ENCODE measurements around the gene PRKCD. TPM values are rescaled to one million over a fixed set of nuclear protein-coding genes. Genes with fewer than 3 reads are reported as not detected.
A peak's percentile ranks its signal among the peaks of the same experiment; 100 is the strongest.

The PRKCD gene
- total and polyA plus RNA-seq, 2 donors: 5.2 to 23.8 TPM

DNA sequence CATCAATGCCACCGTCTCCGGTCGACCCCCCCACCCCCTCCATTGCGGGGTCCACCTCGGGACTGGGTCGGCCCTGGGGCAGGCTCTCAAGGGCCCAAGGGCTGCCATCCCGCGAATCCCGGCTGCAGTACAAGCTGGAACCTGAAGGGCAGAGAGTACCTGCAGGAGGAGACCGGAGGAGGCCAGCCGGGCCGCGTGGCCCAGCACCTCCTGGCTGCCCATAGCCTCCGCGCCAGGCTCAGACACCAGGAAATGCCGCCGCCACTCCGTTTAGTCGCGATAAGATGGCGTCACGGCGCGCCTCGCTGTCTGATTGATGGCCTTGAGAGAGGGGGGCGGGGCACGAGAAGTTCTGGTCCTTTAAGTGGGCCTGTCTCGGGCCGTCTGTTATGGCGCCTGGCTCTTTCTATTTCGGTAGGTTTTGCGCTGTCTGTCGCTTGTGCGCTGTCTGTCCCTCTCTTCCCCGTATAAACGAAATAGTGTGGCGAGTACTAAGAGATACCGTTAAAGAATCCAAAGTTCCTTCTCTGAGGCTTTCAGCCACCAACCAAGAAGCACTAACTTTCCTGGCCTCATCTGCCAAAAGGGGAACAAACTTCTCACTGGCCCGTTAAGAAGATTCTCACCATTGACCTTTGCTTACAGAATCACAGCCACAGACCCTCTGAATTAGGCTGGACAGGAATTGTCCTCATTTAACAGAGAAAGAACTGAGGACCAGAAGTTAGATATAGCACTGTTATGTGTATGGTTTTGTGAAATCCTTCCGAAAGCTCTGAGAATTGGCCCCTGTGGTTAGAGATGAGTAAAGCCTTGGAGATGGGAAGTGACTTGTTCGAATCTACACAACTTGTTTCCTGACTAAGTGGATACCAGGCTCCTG, 30.6 kb upstream of the PRKCD start, which contains the start of gene RFT1:
RFT1 (minus strand) TSS at position 257 of the 883 bp plus-strand sequence; CDS start at position 222, 35 bp downstream.
- H3K27ac ChIP-seq (ENCODE audit: low read depth): peak within 1 kb of the TSS; percentile 83
- H3K4me3 ChIP-seq (ENCODE audit: low read depth, low read length): peak within 1 kb of the TSS; percentile 87
- no peaks in the 10 kb centered on the region for H3K4me1 ChIP-seq (ENCODE audit: insufficient read depth)
- 3% methylated on average over 41 of the region's 41 CpGs for WGBS
- peak; percentile 93 for DNase-seq (ENCODE audit: extremely low spot score)
- no peaks in the 10 kb centered on the region for H3K36me3 ChIP-seq (ENCODE audit: insufficient read depth)

DNA sequence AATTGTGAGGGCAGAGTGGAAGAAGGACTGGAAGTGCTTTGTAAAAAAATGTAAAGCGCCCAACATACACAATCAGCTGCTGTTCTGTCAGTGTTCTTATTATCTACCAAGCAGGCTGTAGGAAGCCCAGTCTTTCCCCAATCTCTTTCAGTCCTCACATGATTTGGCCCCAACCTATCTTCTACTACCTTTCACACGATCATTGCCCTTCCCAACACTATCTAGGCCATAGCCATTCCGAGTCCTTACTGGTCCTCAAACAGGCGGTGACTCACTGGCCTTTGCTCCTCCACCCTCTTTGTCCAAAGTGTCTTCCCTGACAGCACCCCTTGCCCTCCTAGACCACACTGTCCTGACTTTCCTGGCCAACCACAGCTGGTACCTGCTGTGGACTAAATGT, 29.9 kb upstream of the PRKCD start:
- H3K4me3 ChIP-seq (ENCODE audit: low read depth, low read length): peak overlapping the region; percentile 87
- WGBS: 92% methylated on average over 4 of the region's 4 CpGs
- DNase-seq (ENCODE audit: extremely low spot score): no peak

DNA sequence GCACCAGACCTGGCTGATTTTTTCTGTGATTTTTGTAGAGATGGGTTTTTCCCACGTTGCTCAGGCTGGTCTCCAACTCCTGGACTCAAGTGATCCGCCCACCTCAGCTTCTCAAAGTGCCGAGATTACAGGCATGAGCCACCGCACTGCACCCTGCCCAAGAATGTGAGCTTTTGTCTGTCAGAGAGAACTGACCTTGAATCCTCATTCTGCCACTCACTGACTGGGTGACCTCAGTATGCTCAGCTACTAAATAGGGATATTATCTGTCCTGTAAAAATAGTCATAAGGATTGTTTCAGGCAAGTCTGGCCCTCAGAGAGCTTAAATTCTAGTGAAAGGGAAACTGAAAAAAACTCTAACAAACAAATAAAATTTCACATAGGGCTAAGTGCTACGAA, 28.7 kb upstream of the PRKCD start:
- no peak for DNase-seq (ENCODE audit: extremely low spot score)
- Histone ChIP-seq H3K36me3 (ENCODE audit: insufficient read depth) (no peaks in the 10 kb centered on the region), H3K27ac (ENCODE audit: low read depth) (no peak overlapping the region), H3K4me3 (ENCODE audit: low read depth, low read length) (no peak overlapping the region), H3K4me1 (ENCODE audit: insufficient read depth) (no peaks in the 10 kb centered on the region)
- 71% methylated on average over 5 of the region's 5 CpGs for WGBS

More for the DNA sequence above, 29.9 kb upstream of the PRKCD start:
- H3K27ac ChIP-seq (ENCODE audit: low read depth): peak overlapping the region; percentile 0
- H3K36me3 ChIP-seq (ENCODE audit: insufficient read depth): no peaks in the 10 kb centered on the region
- H3K4me1 ChIP-seq (ENCODE audit: insufficient read depth): no peaks in the 10 kb centered on the region

DNA sequence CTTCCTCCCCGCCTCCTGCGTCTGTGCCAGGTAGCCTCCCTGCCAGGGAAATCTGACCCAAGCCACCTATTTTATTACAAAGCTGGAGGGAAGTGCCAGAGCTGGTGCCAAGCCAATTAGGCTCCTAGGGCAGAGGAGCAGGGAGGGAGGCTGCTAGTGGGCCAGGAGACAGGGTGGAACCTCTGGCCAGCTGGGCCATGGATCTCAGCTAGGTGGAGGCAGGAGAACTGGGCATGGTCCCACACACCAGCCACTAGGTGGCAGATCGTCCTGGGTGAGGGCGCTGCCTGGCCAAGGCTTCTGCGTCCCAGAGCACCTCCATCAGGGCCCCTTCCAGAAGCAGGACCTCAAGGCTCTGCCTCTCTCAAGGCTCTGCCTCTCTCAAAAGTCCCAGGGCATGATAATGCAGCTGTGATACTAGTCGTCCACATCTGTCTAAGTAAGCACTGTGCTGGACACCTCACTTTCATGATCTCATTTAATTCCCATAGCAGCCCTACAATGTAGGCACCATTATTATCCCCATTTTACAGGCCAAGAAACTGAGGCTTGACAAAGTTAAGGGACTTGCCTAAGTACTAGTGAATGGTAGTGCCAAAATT, 26.3 kb upstream of the PRKCD start:
- no peak overlapping the region for H3K4me3 ChIP-seq (ENCODE audit: low read depth, low read length)
- no peaks in the 10 kb centered on the region for H3K36me3 ChIP-seq (ENCODE audit: insufficient read depth)
- no peaks in the 10 kb centered on the region for H3K4me1 ChIP-seq (ENCODE audit: insufficient read depth)
- no peak overlapping the region for H3K27ac ChIP-seq (ENCODE audit: low read depth)
- DNase-seq (ENCODE audit: extremely low spot score): no peak
- WGBS: 30% methylated on average over 6 of the region's 6 CpGs

DNA sequence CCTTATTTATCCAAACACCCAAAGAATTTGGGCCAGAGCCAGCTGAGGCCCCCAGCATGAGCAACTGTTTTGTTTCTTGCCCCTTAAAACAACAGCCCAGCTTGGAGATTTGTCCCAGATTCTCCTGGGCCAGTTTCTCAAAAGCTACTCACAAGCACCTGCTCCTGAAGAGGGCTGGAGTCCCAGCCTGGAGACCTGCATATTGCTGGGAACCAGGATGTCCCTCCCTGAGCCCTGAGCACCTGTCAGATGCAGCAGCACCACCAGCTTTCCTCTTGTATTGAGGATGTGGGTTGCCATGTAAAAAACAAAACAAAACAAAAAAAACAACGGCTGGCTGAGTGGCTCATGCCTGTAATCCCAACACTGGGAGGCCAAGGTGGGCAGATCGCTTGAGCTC, 23.8 kb upstream of the PRKCD start:
- Histone ChIP-seq H3K4me3 (ENCODE audit: low read depth, low read length) (no peak overlapping the region), H3K27ac (ENCODE audit: low read depth) (no peak overlapping the region), H3K4me1 (ENCODE audit: insufficient read depth) (no peaks in the 10 kb centered on the region), H3K36me3 (ENCODE audit: insufficient read depth) (no peaks in the 10 kb centered on the region)
- WGBS: 71% methylated on average over 2 of the region's 2 CpGs
- DNase-seq (ENCODE audit: extremely low spot score): no peak

DNA sequence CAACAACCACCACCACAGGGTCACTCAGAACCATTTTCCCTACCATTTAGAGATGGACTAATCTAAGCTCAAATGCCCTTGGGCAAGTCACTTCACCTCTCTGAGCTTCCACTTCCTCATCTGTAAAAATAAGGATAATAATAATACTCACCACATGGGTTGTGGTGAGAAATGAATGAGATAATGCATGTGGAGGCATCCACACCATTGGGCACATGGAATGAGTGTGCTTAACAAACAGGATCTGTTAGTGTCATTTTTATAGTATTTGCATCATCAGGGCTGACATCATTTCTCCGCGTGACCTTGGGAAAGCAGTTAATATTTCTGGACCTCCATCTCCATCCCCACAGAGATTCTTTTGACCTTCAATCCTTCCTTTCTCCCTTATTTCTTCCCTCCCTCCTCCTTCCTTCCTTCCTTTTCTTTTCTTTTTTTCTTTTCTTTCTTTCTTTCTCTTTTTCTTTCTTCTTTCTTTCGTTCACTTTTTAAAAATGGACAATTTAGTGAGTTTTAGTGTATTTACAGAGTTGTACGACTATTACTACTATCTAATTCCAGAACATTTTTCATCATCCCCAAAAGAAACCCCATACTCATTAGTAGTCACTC, 23.1 kb upstream of the PRKCD start:
- no peaks in the 10 kb centered on the region for H3K36me3 ChIP-seq (ENCODE audit: insufficient read depth)
- no peak overlapping the region for H3K4me3 ChIP-seq (ENCODE audit: low read depth, low read length)
- WGBS: 89% methylated on average over 4 of the region's 4 CpGs
- DNase-seq (ENCODE audit: extremely low spot score): no peak
- H3K4me1 ChIP-seq (ENCODE audit: insufficient read depth): no peaks in the 10 kb centered on the region
- H3K27ac ChIP-seq (ENCODE audit: low read depth): no peak overlapping the region

DNA sequence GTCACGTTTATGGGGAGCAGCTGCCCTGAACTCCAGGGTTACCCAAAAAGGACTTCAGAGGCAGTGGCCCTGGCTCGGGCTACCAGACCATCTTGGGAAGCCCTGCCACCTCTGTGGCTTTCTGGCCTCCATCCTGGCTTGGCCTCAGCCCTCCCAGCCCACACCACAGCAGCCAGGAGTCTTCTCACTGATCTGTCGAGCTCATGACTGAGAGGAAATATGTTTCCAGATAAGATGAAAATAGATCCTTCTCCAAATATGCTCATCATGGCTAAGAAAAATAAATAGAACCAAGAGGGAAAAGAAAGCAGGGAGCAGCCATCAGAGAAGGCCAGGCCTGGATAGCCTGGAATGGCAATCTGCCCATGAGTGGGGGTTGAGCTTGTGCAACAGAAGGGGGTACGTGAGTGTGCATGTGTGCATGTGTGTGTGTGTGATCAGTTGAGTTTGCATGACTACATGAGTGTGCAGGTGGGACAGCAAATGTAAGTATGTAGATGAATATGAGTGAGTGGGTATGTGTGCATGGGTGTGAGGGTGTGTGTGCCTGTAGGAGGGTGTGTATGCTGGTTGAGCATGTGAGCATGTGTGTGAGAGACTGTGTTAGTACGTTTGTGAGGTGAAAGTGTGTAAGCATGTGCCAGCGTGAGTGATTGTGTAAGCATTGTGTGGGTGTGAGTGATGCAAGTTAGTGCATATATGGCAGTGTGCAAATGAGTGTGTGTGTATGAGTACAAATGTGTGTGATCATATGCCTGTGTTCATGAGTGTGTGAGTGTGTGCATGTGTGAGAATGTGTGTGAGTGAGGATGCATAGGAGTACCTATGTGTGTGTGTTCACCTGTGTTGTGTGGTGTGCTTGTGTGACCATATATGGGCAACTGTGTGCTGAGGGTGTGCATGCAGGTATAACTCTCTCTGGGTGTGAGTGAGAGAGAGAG, 20.8 kb upstream of the PRKCD start:
- H3K27ac ChIP-seq (ENCODE audit: low read depth): no peak overlapping the region
- 37% methylated on average over 6 of the region's 6 CpGs for WGBS
- H3K4me3 ChIP-seq (ENCODE audit: low read depth, low read length): no peak overlapping the region
- no peak for DNase-seq (ENCODE audit: extremely low spot score)
- no peaks in the 10 kb centered on the region for H3K4me1 ChIP-seq (ENCODE audit: insufficient read depth)
- H3K36me3 ChIP-seq (ENCODE audit: insufficient read depth): no peaks in the 10 kb centered on the region

DNA sequence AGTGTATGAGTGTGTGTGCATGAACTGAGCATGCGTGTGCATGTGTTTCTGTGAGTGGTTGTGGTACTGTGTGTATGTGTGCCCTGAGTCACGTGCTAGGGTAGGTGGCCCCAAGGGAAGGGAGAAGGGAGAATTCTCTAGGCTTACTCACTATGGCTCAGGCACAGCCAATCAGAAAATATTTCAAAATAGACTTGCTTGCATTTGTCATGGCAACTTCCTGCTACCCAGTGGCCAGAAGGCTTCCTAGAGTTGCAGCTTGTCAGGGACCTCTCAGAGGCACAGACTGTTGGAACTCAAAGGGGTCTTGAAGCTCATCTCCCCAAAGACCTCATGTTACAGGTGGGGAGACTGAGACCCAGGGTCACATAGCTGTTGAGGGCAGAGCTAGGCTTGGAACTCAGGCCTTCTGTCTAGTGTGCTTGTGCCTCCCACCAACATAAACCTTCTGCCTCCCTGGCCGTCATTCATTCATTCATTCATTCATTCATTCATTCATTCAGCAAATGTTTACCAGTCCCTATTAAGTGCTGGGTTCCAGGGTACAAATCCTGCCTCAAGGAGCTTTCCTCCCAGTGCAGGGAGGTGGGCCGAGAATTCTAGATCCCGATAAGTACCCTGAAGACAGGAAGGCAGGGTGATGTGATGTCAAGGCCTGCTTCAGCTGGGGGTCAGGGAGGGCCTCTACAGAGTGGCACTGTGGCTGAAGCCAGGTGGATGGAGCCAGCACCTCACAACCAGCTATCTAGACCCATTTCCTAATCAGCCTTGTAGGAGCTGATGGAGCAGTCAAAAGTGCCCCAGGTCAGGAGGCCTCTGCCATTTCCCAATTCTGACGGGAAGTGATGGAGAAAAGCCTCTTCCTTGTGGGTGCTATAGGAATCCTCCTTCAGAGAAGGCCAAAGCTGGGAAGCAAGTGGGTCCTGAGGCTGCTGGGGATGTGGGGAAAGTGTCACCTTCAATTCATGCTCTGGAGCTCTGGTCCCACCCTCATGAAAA, 19.9 kb upstream of the PRKCD start:
- no peak overlapping the region for H3K4me3 ChIP-seq (ENCODE audit: low read depth, low read length)
- 76% methylated on average over 6 of the region's 6 CpGs for WGBS
- no peak for DNase-seq (ENCODE audit: extremely low spot score)
- H3K36me3 ChIP-seq (ENCODE audit: insufficient read depth): no peaks in the 10 kb centered on the region
- no peak overlapping the region for H3K27ac ChIP-seq (ENCODE audit: low read depth)
- no peaks in the 10 kb centered on the region for H3K4me1 ChIP-seq (ENCODE audit: insufficient read depth)

DNA sequence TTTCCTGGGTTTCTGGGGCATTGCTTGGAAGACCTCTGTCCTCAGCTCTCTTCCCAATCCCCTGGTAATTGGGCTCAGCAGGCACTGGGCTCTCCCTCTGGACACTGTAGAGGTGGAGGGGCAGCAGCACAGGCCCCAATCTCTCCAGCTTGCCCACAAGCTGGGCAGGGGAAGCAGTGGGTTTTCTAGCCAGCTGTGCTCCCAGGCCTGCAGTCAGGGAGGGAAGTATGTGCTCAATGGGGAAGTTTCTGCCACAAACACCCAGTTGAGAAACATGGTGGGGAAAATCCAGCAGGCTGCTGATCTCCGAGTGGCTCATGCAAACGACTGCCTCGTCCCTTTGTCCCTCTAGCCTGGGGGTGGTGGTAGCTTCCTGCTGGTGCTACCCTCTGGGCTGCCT, 18.0 kb upstream of the PRKCD start:
- Histone ChIP-seq H3K4me3 (ENCODE audit: low read depth, low read length) (no peak overlapping the region), H3K27ac (ENCODE audit: low read depth) (no peak overlapping the region), H3K4me1 (ENCODE audit: insufficient read depth) (no peaks in the 10 kb centered on the region), H3K36me3 (ENCODE audit: insufficient read depth) (no peaks in the 10 kb centered on the region)
- no peak for DNase-seq (ENCODE audit: extremely low spot score)
- 64% methylated on average over 3 of the region's 3 CpGs for WGBS

DNA sequence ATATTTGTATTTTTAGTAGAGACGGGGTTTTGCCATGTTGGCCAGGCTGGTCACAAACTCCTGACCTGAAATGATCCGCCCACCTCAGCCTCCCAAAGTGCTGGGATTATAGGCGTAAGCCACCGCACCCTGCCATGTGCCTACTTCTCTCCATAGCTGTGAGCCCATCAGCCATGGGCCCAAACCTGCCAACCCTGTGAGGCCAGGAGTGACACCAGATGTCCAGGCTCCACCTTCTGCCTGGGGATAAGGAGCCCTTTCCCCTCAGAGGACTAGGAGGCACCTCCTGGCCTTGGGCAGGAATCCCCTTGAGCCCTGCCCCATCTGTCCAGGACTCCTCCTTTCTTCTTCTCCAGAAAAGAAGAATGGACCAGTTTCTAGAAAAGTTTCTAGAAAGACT, 16.6 kb upstream of the PRKCD start:
- H3K4me3 ChIP-seq (ENCODE audit: low read depth, low read length): no peak overlapping the region
- H3K4me1 ChIP-seq (ENCODE audit: insufficient read depth): no peaks in the 10 kb centered on the region
- H3K27ac ChIP-seq (ENCODE audit: low read depth): no peak overlapping the region
- WGBS: 92% methylated on average over 4 of the region's 4 CpGs
- H3K36me3 ChIP-seq (ENCODE audit: insufficient read depth): no peaks in the 10 kb centered on the region
- no peak for DNase-seq (ENCODE audit: extremely low spot score)

DNA sequence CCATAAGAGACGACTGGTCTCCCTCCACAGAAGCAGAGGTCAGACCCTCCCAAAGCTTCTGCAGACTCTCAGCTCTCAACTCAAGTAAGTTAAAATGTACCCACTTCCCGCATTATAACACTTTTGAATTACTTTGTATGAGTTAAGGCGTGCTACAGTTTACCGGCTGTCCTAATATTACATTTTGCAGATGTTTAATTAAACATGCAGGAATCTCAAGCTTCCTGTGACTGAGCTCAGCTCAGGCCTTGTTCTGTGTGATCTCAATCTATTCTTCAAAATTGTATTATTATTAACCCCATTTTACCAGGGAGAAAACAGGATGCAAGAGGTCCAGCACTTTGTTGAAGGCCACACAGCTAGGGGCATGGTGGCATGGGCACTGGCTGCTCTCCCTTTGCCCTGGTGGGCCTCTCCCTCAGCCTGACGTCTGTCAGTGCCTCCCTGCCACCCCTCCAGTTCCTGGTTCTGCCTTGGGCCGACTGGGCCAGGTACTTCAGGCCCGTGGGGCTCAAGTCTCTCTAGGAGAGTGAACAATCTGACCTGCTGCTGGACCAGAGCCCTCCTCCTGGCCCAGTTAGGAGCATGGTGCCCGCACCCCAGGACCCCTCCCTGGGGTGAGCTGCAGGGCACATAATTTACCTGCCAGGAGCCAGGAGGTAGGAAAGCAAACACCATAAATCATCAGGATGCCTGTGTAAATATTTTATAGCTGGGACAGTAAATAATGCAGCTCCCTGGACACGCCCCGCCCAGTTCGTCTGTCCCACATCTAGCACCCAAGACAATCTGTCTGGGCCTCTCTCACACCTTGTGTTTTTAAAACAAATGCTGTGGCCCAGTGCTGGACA, 15.9 kb upstream of the PRKCD start:
- WGBS: 71% methylated on average over 11 of the region's 11 CpGs
- H3K4me3 ChIP-seq (ENCODE audit: low read depth, low read length): no peak overlapping the region
- peak overlapping the region; percentile 30 for H3K27ac ChIP-seq (ENCODE audit: low read depth)
- H3K36me3 ChIP-seq (ENCODE audit: insufficient read depth): no peaks in the 10 kb centered on the region
- DNase-seq (ENCODE audit: extremely low spot score): no peak
- no peaks in the 10 kb centered on the region for H3K4me1 ChIP-seq (ENCODE audit: insufficient read depth)

DNA sequence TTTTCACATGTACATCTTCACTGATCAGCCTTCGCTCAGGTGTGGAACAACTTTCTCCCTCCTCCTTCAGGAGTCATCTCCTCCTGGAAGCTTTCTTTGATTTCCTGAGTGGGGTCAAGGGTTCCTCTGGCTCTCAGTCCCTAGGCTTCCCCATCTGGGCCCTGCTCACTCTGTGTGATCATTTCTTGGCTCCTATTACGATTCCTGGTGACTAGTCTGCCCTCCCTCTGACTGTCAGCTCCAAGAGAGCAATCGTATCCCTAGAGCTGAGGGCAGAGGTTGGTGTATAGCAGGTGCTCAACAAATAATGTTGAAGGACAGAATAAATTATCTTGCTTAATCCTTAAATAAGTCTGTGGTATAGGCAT, 15.3 kb upstream of the PRKCD start:
- no peaks in the 10 kb centered on the region for H3K4me1 ChIP-seq (ENCODE audit: insufficient read depth)
- DNase-seq (ENCODE audit: extremely low spot score): no peak
- WGBS: 67% methylated on average over 3 of the region's 3 CpGs
- H3K4me3 ChIP-seq (ENCODE audit: low read depth, low read length): no peak overlapping the region
- no peak overlapping the region for H3K27ac ChIP-seq (ENCODE audit: low read depth)
- H3K36me3 ChIP-seq (ENCODE audit: insufficient read depth): no peaks in the 10 kb centered on the region

Data from urinary bladder (tissue), 4 donors.